HepG2 (cell line): ENCODE data around the gene ZNF526. TPM values are rescaled to one million over a fixed set of nuclear protein-coding genes. Genes with fewer than 3 reads are reported as not detected.

Experiments used
- ELF3 ChIP-seq: IDR thresholded peaks from 2 replicates; pipeline ENCODE4 v1.6.1; 2016; ENCODE audit warnings: missing genetic modification reagents, missing compliant biosample characterization
- HOXA3 ChIP-seq: sonication (generic); formaldehyde crosslinking; IDR thresholded peaks from 2 replicates; pipeline ENCODE4 v1.5.0; 2020; ENCODE audit warnings: missing genetic modification reagents
- MXI1 ChIP-seq: IDR thresholded peaks from 3 replicates; pipeline ENCODE4 v1.6.1; 2012; ENCODE audit warnings: low read depth, low read length, inconsistent platforms, borderline replicate concordance
- RBFOX2 ChIP-seq: fragments of 200-400 bp; formaldehyde crosslinking; IDR thresholded peaks from 2 replicates; pipeline ENCODE4 v1.6.1; 2017; ENCODE audit warnings: low read depth, mild to moderate bottlenecking, low read length
- RBM22 ChIP-seq: fragments of 200-400 bp; formaldehyde crosslinking; optimal IDR thresholded peaks from 2 replicates; pipeline ENCODE3; 2017; ENCODE audit warnings: mild to moderate bottlenecking, low read length, moderate library complexity
- SIN3A ChIP-seq: IDR thresholded peaks from 2 replicates; pipeline ENCODE4 v1.6.1; 2011; ENCODE audit warnings: low read depth, mild to moderate bottlenecking, control low read depth, low read length, borderline replicate concordance
- SP1 ChIP-seq, 2 experiments: fragments of 450-650 bp in 1 of 2; sonication (generic) in 1 of 2; formaldehyde crosslinking in 1 of 2; IDR thresholded peaks; 2 replicates each; pipeline versions ENCODE4 v1.4.0 to v1.6.1; 2016 to 2020; ENCODE audit warnings: missing genetic modification reagents in 1 of 2
- SP4 ChIP-seq: sonication (generic); formaldehyde crosslinking; IDR thresholded peaks from 2 replicates; pipeline ENCODE4 v1.8.1; 2023; ENCODE audit warnings: mild to moderate bottlenecking, missing genetic modification reagents
- SRY ChIP-seq: sonication (generic); formaldehyde crosslinking; IDR thresholded peaks from 2 replicates; pipeline ENCODE4 v1.8.0; 2022; ENCODE audit warnings: mild to moderate bottlenecking, missing genetic modification reagents
- THAP11 ChIP-seq: IDR thresholded peaks from 2 replicates; pipeline ENCODE4 v1.6.1; 2016; ENCODE audit warnings: missing biosample characterization, missing genetic modification reagents
- ZBTB7A ChIP-seq: sonication (generic); formaldehyde crosslinking; IDR thresholded peaks from 2 replicates; pipeline ENCODE4 v1.8.0; 2022; ENCODE audit warnings: mild to moderate bottlenecking, missing genetic modification reagents
- ZNF777 ChIP-seq: sonication (generic); formaldehyde crosslinking; IDR thresholded peaks from 2 replicates; pipeline ENCODE4 v1.4.0; 2020; ENCODE audit warnings: missing genetic modification reagents
- polyA plus RNA-seq, 8 experiments: library from polyadenylated mRNA; depleted of rRNA in 3 of 8; stranded (reverse) in 7 of 8; unstranded in 1 of 8; fragments of >200 nt; fragmentation: Illumina TruSeq in 4 of 8; extraction: Trizol in 4 of 8; gene quantifications; 2 replicates each; pipeline versions ENCODE4 v1.2.1 to v1.2.3, GENCODE V29; 2011 to 2016; ENCODE audit warnings: low read depth in 4 of 8, missing spikeins in 1 of 8, mixed read lengths in 1 of 8; ENCODE audit not compliant: insufficient read depth in 1 of 8
- total RNA-seq, 5 experiments: library from RNA; depleted of rRNA; stranded (reverse); fragments of >200 nt; fragmentation: Illumina TruSeq; extraction: Trizol; gene quantifications; 2 replicates each; pipeline ENCODE4 v1.2.3, GENCODE V29; 2016; ENCODE audit warnings: low read depth in 1 of 5
- TF ChIP-seq, protein P1 (sequence below): sonication (generic); formaldehyde crosslinking; IDR thresholded peaks from 2 replicates; pipeline ENCODE4 v1.9.0; 2021; ENCODE audit warnings: missing genetic modification reagents, borderline replicate concordance
- TF ChIP-seq, protein P2 (sequence below): IDR thresholded peaks from 2 replicates; pipeline ENCODE4 v1.4.0; 2020; ENCODE audit warnings: mild to moderate bottlenecking, missing genetic modification reagents
- TF ChIP-seq, protein P3 (sequence below): sonication (generic); formaldehyde crosslinking; IDR thresholded peaks from 2 replicates; pipeline ENCODE4 v1.4.0; 2020; ENCODE audit warnings: missing genetic modification reagents
- TF ChIP-seq, protein P4 (sequence below): sonication (generic); formaldehyde crosslinking; IDR thresholded peaks from 2 replicates; pipeline ENCODE4 v1.4.0; 2020; ENCODE audit warnings: mild to moderate bottlenecking, missing genetic modification reagents
- TF ChIP-seq, protein P5 (sequence below): sonication (generic); formaldehyde crosslinking; IDR thresholded peaks from 2 replicates; pipeline ENCODE4 v1.5.0; 2020; ENCODE audit warnings: missing genetic modification reagents

ZNF526 gene
- total and polyA plus RNA-seq, 2 of the 13 experiments (the other 11 are each of a cell fraction or from before 2014, with no cell fraction given) = 3.3 to 8.4 TPM

DNA sequence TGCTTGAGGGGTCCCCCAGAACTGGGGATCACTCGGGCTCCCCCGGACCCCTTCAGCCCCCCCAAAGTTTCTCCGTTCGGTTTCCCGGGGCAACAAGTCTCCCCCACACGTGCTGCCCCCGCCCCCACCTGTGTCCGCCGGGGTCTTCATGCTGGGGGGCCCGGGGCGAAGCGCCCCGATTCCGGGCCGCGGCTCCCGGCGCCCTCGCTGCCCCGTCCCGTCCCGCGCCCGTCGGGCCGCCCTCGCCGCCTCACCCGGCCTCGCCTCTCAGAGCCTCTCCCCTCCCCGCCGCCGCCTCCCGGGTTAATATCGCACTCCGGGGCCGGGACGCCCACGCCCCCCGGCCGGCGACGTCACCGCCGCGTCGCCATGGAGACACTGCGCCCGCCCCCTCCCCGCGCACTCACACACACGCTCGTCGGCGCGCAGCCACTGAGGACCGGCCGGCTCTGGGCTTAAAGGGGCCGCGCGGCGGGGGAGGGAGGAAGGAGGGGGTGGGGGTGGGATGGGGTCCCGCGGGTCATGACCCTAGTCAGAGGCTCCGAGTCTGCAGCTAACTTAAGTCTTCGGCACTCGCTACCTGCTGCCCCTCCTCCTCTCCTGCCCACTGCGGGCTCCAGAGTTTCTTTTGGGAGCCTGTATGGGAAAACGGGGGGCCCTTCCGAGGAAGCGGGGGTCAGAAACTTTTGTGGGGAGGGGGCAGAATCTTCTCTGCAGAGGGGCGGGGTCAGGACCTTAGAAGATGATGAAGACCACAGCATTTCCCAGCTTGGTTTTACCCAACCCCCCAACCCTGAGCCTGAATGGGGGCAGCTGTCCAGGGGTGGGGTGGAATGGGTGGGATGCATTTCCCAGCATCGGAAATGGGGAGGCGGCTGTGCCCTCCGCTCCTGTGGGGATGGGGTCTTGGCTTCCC is 35.0 kb downstream of the ZNF526 start, which contains the start of gene ERF (continued):
- TF ChIP-seq SIN3A (peak; percentile 81; the same call in 1 of the 2 replicates), ZBTB7A (CRISPR knock-in tag) (peak; percentile 46; the same call in 1 of the 2 replicates), ELF3 (CRISPR knock-in tag) (peak; percentile 53; the same call in 1 of the 2 replicates), RBFOX2 (peak; percentile 94), THAP11 (CRISPR knock-in tag) (peak; percentile 72), HOXA3 (CRISPR knock-in tag) (peak; percentile 45; the same call in 1 of the 2 replicates), RBM22 (peak; percentile 33), ZNF777 (CRISPR knock-in tag) (peak; percentile 57), SP4 (CRISPR knock-in tag) (peak; percentile 61; the same call in 1 of the 2 replicates), MXI1 (peak; percentile 94; the same call in 2 of the 3 replicates), SRY (CRISPR knock-in tag) (peak; percentile 62; the same call in 1 of the 2 replicates), SP1 (IDR thresholded peaks at IDR 0.05) (no peak), SP1 (CRISPR knock-in tag; IDR thresholded peaks at IDR 0.05) (peak; percentile 70)
- TF ChIP-seq, protein P1, sequence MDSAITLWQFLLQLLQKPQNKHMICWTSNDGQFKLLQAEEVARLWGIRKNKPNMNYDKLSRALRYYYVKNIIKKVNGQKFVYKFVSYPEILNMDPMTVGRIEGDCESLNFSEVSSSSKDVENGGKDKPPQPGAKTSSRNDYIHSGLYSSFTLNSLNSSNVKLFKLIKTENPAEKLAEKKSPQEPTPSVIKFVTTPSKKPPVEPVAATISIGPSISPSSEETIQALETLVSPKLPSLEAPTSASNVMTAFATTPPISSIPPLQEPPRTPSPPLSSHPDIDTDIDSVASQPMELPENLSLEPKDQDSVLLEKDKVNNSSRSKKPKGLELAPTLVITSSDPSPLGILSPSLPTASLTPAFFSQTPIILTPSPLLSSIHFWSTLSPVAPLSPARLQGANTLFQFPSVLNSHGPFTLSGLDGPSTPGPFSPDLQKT (CRISPR knock-in tag) = no peak
- TF ChIP-seq, protein P2, sequence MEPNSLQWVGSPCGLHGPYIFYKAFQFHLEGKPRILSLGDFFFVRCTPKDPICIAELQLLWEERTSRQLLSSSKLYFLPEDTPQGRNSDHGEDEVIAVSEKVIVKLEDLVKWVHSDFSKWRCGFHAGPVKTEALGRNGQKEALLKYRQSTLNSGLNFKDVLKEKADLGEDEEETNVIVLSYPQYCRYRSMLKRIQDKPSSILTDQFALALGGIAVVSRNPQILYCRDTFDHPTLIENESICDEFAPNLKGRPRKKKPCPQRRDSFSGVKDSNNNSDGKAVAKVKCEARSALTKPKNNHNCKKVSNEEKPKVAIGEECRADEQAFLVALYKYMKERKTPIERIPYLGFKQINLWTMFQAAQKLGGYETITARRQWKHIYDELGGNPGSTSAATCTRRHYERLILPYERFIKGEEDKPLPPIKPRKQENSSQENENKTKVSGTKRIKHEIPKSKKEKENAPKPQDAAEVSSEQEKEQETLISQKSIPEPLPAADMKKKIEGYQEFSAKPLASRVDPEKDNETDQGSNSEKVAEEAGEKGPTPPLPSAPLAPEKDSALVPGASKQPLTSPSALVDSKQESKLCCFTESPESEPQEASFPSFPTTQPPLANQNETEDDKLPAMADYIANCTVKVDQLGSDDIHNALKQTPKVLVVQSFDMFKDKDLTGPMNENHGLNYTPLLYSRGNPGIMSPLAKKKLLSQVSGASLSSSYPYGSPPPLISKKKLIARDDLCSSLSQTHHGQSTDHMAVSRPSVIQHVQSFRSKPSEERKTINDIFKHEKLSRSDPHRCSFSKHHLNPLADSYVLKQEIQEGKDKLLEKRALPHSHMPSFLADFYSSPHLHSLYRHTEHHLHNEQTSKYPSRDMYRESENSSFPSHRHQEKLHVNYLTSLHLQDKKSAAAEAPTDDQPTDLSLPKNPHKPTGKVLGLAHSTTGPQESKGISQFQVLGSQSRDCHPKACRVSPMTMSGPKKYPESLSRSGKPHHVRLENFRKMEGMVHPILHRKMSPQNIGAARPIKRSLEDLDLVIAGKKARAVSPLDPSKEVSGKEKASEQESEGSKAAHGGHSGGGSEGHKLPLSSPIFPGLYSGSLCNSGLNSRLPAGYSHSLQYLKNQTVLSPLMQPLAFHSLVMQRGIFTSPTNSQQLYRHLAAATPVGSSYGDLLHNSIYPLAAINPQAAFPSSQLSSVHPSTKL (CRISPR knock-in tag) = peak; percentile 23; the same call in 1 of the 2 replicates
- TF ChIP-seq, protein P3, sequence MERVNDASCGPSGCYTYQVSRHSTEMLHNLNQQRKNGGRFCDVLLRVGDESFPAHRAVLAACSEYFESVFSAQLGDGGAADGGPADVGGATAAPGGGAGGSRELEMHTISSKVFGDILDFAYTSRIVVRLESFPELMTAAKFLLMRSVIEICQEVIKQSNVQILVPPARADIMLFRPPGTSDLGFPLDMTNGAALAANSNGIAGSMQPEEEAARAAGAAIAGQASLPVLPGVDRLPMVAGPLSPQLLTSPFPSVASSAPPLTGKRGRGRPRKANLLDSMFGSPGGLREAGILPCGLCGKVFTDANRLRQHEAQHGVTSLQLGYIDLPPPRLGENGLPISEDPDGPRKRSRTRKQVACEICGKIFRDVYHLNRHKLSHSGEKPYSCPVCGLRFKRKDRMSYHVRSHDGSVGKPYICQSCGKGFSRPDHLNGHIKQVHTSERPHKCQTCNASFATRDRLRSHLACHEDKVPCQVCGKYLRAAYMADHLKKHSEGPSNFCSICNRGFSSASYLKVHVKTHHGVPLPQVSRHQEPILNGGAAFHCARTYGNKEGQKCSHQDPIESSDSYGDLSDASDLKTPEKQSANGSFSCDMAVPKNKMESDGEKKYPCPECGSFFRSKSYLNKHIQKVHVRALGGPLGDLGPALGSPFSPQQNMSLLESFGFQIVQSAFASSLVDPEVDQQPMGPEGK (CRISPR knock-in tag) = peak; percentile 91
- TF ChIP-seq, protein P4, sequence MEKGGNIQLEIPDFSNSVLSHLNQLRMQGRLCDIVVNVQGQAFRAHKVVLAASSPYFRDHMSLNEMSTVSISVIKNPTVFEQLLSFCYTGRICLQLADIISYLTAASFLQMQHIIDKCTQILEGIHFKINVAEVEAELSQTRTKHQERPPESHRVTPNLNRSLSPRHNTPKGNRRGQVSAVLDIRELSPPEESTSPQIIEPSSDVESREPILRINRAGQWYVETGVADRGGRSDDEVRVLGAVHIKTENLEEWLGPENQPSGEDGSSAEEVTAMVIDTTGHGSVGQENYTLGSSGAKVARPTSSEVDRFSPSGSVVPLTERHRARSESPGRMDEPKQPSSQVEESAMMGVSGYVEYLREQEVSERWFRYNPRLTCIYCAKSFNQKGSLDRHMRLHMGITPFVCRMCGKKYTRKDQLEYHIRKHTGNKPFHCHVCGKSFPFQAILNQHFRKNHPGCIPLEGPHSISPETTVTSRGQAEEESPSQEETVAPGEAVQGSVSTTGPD = no peak
- TF ChIP-seq, protein P5, sequence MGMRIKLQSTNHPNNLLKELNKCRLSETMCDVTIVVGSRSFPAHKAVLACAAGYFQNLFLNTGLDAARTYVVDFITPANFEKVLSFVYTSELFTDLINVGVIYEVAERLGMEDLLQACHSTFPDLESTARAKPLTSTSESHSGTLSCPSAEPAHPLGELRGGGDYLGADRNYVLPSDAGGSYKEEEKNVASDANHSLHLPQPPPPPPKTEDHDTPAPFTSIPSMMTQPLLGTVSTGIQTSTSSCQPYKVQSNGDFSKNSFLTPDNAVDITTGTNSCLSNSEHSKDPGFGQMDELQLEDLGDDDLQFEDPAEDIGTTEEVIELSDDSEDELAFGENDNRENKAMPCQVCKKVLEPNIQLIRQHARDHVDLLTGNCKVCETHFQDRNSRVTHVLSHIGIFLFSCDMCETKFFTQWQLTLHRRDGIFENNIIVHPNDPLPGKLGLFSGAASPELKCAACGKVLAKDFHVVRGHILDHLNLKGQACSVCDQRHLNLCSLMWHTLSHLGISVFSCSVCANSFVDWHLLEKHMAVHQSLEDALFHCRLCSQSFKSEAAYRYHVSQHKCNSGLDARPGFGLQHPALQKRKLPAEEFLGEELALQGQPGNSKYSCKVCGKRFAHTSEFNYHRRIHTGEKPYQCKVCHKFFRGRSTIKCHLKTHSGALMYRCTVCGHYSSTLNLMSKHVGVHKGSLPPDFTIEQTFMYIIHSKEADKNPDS (CRISPR knock-in tag) = no peak
